HL-60 (cell line): ENCODE data around the gene DSCAML1.

Experiments
- GABPA ChIP-seq: IDR thresholded peaks from 2 replicates; pipeline ENCODE4 v1.6.1; 2012; ENCODE audit warnings: low read depth
- POLR2AphosphoS5 ChIP-seq: IDR thresholded peaks from 2 replicates; pipeline ENCODE4 v1.6.1; 2012; ENCODE audit warnings: low read depth
- SPI1 ChIP-seq: IDR thresholded peaks from 2 replicates; pipeline ENCODE4 v1.6.1; 2012; ENCODE audit warnings: low read depth, mild to moderate bottlenecking, borderline replicate concordance
- TF ChIP-seq, protein P1 (sequence below): IDR thresholded peaks from one replicate; pipeline ENCODE4 v1.5.1; 2011; ENCODE audit warnings: low read length, control low read depth, inconsistent platforms; ENCODE audit not compliant: insufficient read depth
- TF ChIP-seq, protein P2 (sequence below): IDR thresholded peaks from 2 replicates; pipeline ENCODE4 v1.6.1; 2012; ENCODE audit warnings: low read depth; ENCODE audit not compliant: insufficient replicate concordance

- TF ChIP-seq, protein P1, sequence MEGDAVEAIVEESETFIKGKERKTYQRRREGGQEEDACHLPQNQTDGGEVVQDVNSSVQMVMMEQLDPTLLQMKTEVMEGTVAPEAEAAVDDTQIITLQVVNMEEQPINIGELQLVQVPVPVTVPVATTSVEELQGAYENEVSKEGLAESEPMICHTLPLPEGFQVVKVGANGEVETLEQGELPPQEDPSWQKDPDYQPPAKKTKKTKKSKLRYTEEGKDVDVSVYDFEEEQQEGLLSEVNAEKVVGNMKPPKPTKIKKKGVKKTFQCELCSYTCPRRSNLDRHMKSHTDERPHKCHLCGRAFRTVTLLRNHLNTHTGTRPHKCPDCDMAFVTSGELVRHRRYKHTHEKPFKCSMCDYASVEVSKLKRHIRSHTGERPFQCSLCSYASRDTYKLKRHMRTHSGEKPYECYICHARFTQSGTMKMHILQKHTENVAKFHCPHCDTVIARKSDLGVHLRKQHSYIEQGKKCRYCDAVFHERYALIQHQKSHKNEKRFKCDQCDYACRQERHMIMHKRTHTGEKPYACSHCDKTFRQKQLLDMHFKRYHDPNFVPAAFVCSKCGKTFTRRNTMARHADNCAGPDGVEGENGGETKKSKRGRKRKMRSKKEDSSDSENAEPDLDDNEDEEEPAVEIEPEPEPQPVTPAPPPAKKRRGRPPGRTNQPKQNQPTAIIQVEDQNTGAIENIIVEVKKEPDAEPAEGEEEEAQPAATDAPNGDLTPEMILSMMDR = peak; percentile 1
- TF ChIP-seq SPI1 (no peak), POLR2AphosphoS5 (no peak), GABPA (no peak)
- TF ChIP-seq, protein P2, sequence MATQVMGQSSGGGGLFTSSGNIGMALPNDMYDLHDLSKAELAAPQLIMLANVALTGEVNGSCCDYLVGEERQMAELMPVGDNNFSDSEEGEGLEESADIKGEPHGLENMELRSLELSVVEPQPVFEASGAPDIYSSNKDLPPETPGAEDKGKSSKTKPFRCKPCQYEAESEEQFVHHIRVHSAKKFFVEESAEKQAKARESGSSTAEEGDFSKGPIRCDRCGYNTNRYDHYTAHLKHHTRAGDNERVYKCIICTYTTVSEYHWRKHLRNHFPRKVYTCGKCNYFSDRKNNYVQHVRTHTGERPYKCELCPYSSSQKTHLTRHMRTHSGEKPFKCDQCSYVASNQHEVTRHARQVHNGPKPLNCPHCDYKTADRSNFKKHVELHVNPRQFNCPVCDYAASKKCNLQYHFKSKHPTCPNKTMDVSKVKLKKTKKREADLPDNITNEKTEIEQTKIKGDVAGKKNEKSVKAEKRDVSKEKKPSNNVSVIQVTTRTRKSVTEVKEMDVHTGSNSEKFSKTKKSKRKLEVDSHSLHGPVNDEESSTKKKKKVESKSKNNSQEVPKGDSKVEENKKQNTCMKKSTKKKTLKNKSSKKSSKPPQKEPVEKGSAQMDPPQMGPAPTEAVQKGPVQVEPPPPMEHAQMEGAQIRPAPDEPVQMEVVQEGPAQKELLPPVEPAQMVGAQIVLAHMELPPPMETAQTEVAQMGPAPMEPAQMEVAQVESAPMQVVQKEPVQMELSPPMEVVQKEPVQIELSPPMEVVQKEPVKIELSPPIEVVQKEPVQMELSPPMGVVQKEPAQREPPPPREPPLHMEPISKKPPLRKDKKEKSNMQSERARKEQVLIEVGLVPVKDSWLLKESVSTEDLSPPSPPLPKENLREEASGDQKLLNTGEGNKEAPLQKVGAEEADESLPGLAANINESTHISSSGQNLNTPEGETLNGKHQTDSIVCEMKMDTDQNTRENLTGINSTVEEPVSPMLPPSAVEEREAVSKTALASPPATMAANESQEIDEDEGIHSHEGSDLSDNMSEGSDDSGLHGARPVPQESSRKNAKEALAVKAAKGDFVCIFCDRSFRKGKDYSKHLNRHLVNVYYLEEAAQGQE = no peak
These were observed 175.8 kb downstream of the DSCAML1 start for GRCh38 chr11:117621226-117621625.
